GM12873 (cell line): ENCODE data around the gene NAXE.

ENCODE experiments used
- CTCF ChIP-seq: IDR thresholded peaks from 2 replicates; pipeline ENCODE4 v1.5.1; 2012; ENCODE audit warnings: low read depth, mild to moderate bottlenecking, moderate library complexity, low read length, control low read depth; ENCODE audit not compliant: insufficient read depth; ENCODE audit errors: missing control alignments

NAXE gene

GRCh38 chr1:156619582-156619955, 28.0 kb downstream of the NAXE start:
- no peak for TF ChIP-seq CTCF

- TF ChIP-seq CTCF, result no peak
These were observed 31.2 kb downstream of the NAXE start for GRCh38 chr1:156622581-156623297.

GRCh38 chr1:156623946-156624813, 32.6 kb downstream of the NAXE start:
- TF ChIP-seq CTCF, result peak; percentile 54

GRCh38 chr1:156624814-156625435, 33.3 kb downstream of the NAXE start:
- TF ChIP-seq CTCF, result no peak

- TF ChIP-seq CTCF, result peak; percentile 91
These were observed 34.0 kb downstream of the NAXE start for GRCh38 chr1:156625436-156626078.

- TF ChIP-seq CTCF, result no peak
These were observed 34.5 kb downstream of the NAXE start for GRCh38 chr1:156626079-156626438.

GRCh38 chr1:156627313-156627880, 35.8 kb downstream of the NAXE start:
- peak; percentile 79 for TF ChIP-seq CTCF
